ENCODE measurements around the gene HMGB1. TPM values are rescaled to one million over a fixed set of nuclear protein-coding genes. Genes with fewer than 3 reads are reported as not detected.

HMGB1 gene
- total and polyA plus RNA-seq, 2 donors (not counting 1 experiment from before 2014, with no cell fraction given), result 145 to 267 TPM

- H3K4me2 ChIP-seq (ENCODE audit: extremely low read depth, insufficient read depth, low read length), result no peak overlapping the region
- H3K79me2 ChIP-seq (ENCODE audit: control insufficient read depth, insufficient read depth, low read length), result no peaks in the 10 kb centered on the region
- H2AFZ ChIP-seq (ENCODE audit: low read length), result no peak overlapping the region
- no peak overlapping the region for H3K9ac ChIP-seq (ENCODE audit: insufficient read depth, low read length)
- TF ChIP-seq CTCF (conservative IDR thresholded peaks at IDR 0.05 in 1 of 2, IDR thresholded peaks at IDR 0.05 in 1 of 2; ENCODE audit: low read depth in 1 of 2, low read length in 2 of 2) (no peak), EZH2 (IDR thresholded peaks at IDR 0.05; ENCODE audit: low read length, missing control alignments) (no peak)
- no peaks in the 10 kb centered on the region for H3K9me3 ChIP-seq (ENCODE audit: control insufficient read depth, insufficient read depth, low read depth, low read length)
- H3K4me1 ChIP-seq (ENCODE audit: control insufficient read depth, extremely low read depth, insufficient read depth, low read length), result peaks cover 1% of the 10 kb centered on the region
- H3K27ac ChIP-seq (ENCODE audit: insufficient read depth, low read length), result no peak overlapping the region
- no peak overlapping the region for H3K4me3 ChIP-seq (replicated peaks in 1 of 4; ENCODE audit: control extremely low read depth in 1 of 4, insufficient read depth in 1 of 4, low read depth in 3 of 4, low read length in 4 of 4)
- H4K20me1 ChIP-seq (ENCODE audit: control insufficient read depth, extremely low read depth, insufficient read depth, low read length), result no peaks in the 10 kb centered on the region
- H3K27me3 ChIP-seq (ENCODE audit: control insufficient read depth, insufficient read depth, low read length), result peaks cover 5% of the 10 kb centered on the region
- H3K36me3 ChIP-seq (ENCODE audit: control insufficient read depth, insufficient read depth, low read length), result no peaks in the 10 kb centered on the region
- DNase-seq (ENCODE audit: low read depth in 2 of 2), result no peak
Observed at GRCh38 chr13:30435911-30436451, 29.8 kb downstream of the HMGB1 start.

- H3K4me3 ChIP-seq (replicated peaks in 1 of 4; ENCODE audit: control extremely low read depth in 1 of 4, insufficient read depth in 1 of 4, low read depth in 3 of 4, low read length in 4 of 4), result no peak overlapping the region
- no peak overlapping the region for H3K27ac ChIP-seq (ENCODE audit: insufficient read depth, low read length)
- H3K36me3 ChIP-seq (ENCODE audit: control insufficient read depth, insufficient read depth, low read length), result no peaks in the 10 kb centered on the region
- H2AFZ ChIP-seq (ENCODE audit: low read length), result no peak overlapping the region
- no peak overlapping the region for H3K4me2 ChIP-seq (ENCODE audit: extremely low read depth, insufficient read depth, low read length)
- no peaks in the 10 kb centered on the region for H3K79me2 ChIP-seq (ENCODE audit: control insufficient read depth, insufficient read depth, low read length)
- DNase-seq (ENCODE audit: low read depth in 2 of 2), result peak in 1 of 2 donors; percentile 45
- H4K20me1 ChIP-seq (ENCODE audit: control insufficient read depth, extremely low read depth, insufficient read depth, low read length), result no peaks in the 10 kb centered on the region
- H3K27me3 ChIP-seq (ENCODE audit: control insufficient read depth, insufficient read depth, low read length), result no peaks in the 10 kb centered on the region
- no peak for TF ChIP-seq EZH2 (IDR thresholded peaks at IDR 0.05; ENCODE audit: low read length, missing control alignments)
- peaks cover 13% of the 10 kb centered on the region for H3K4me1 ChIP-seq (ENCODE audit: control insufficient read depth, extremely low read depth, insufficient read depth, low read length)
- no peaks in the 10 kb centered on the region for H3K9me3 ChIP-seq (ENCODE audit: control insufficient read depth, insufficient read depth, low read depth, low read length)
- no peak overlapping the region for H3K9ac ChIP-seq (ENCODE audit: insufficient read depth, low read length)
Observed at GRCh38 chr13:30431269-30431940, 34.3 kb downstream of the HMGB1 start.

GRCh38 chr13:30429721-30430694 lies 35.7 kb downstream of the HMGB1 start:
- no peaks in the 10 kb centered on the region for H3K9me3 ChIP-seq (ENCODE audit: control insufficient read depth, insufficient read depth, low read depth, low read length)
- H3K27me3 ChIP-seq (ENCODE audit: control insufficient read depth, insufficient read depth, low read length), result no peaks in the 10 kb centered on the region
- no peak overlapping the region for H3K4me3 ChIP-seq (replicated peaks in 1 of 4; ENCODE audit: control extremely low read depth in 1 of 4, insufficient read depth in 1 of 4, low read depth in 3 of 4, low read length in 4 of 4)
- no peaks in the 10 kb centered on the region for H3K79me2 ChIP-seq (ENCODE audit: control insufficient read depth, insufficient read depth, low read length)
- H4K20me1 ChIP-seq (ENCODE audit: control insufficient read depth, extremely low read depth, insufficient read depth, low read length), result no peaks in the 10 kb centered on the region
- peak overlapping the region; percentile 71 for H2AFZ ChIP-seq (ENCODE audit: low read length)
- TF ChIP-seq EZH2 (IDR thresholded peaks at IDR 0.05; ENCODE audit: low read length, missing control alignments) (no peak), CTCF (conservative IDR thresholded peaks at IDR 0.05 in 1 of 2, IDR thresholded peaks at IDR 0.05 in 1 of 2; ENCODE audit: low read depth in 1 of 2, low read length in 2 of 2) (no peak)
- H3K27ac ChIP-seq (ENCODE audit: insufficient read depth, low read length), result peak overlapping the region; percentile 56
- no peak overlapping the region for H3K9ac ChIP-seq (ENCODE audit: insufficient read depth, low read length)
- H3K36me3 ChIP-seq (ENCODE audit: control insufficient read depth, insufficient read depth, low read length), result no peaks in the 10 kb centered on the region
- DNase-seq (ENCODE audit: low read depth in 2 of 2), result peak; percentile 86 to 95
- H3K4me2 ChIP-seq (ENCODE audit: extremely low read depth, insufficient read depth, low read length), result peak overlapping the region; percentile 82
- H3K4me1 ChIP-seq (ENCODE audit: control insufficient read depth, extremely low read depth, insufficient read depth, low read length), result peaks cover 13% of the 10 kb centered on the region

Data from fibroblast of lung (primary cell).